Suprapubic skin (tissue), 3 donors: ENCODE results near the gene HTR1D.

ENCODE experiments used
- POLR2A ChIP-seq, 2 donors: fragments of 450-650 bp; IDR thresholded peaks; one replicate each; pipeline ENCODE4 v1.6.1; 2017; ENCODE audit warnings: antibody characterized with exemption in 2 of 2, mild to moderate bottlenecking in 2 of 2, moderate library complexity in 2 of 2
- TF ChIP-seq, protein P1 (sequence below), 2 donors: fragments of 200-600 bp in 1 of 2; fragments of 450-650 bp in 1 of 2; sonication (generic) in 1 of 2; IDR thresholded peaks; one replicate each; pipeline ENCODE4 v1.5.1; 2016 to 2019; ENCODE audit warnings: antibody characterized with exemption in 2 of 2, mild to moderate bottlenecking in 1 of 2, moderate library complexity in 1 of 2

DNA sequence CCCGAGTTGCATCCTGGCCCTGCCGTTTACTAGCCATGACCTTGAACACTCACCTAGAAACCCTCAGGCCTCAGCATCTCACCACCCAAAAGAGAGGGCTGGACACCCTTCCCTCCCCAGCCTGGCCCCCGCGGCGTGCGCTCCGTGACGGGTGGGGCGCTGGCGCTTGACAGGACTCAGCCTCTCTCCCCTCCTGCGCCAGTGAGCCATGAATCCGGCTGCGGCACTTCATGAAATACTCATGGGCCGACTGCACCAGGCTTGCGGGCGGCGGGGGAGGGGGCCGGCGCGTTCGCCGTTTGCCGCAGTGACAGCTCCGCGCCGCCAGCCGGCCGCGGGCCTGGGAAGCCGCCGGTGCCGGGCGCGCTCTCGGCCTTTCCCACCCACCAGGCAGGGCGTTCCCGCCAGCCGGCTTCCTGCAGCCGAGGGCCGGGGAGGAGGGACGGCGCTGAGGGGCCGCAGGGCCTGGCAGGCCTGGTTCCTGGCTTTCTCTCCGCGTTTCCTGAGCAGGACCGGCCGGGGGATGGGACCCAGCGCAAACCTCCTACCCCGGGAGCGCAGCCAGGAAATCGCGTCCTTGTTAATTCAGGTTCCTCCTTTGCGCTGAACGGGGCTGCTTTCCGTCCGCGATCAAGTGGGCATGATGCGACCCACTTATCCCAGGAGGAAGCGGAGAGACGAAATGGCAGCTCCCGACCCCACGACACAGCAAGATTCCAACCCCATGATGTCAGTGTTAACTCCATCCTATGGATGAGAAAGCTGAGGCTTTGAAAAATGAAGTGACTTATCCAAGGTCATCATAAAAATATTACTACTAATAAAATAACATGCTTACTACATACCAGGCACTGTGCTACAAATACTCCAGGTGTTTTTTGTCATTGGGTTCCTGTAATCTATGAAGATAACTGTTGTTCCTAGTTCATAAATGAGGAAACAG lies 39.6 kb downstream of the HTR1D start:
- TF ChIP-seq, protein P1, sequence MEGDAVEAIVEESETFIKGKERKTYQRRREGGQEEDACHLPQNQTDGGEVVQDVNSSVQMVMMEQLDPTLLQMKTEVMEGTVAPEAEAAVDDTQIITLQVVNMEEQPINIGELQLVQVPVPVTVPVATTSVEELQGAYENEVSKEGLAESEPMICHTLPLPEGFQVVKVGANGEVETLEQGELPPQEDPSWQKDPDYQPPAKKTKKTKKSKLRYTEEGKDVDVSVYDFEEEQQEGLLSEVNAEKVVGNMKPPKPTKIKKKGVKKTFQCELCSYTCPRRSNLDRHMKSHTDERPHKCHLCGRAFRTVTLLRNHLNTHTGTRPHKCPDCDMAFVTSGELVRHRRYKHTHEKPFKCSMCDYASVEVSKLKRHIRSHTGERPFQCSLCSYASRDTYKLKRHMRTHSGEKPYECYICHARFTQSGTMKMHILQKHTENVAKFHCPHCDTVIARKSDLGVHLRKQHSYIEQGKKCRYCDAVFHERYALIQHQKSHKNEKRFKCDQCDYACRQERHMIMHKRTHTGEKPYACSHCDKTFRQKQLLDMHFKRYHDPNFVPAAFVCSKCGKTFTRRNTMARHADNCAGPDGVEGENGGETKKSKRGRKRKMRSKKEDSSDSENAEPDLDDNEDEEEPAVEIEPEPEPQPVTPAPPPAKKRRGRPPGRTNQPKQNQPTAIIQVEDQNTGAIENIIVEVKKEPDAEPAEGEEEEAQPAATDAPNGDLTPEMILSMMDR (IDR thresholded peaks at IDR 0.05): peak; percentile 22 to 29
- no peak for TF ChIP-seq POLR2A (IDR thresholded peaks at IDR 0.05)
